Activated T-helper 9 cell treated with anti-CD3 and anti-CD28 coated beads, Interleukin-2, amount 50 U/mL, for 16 hours (primary cell): ENCODE results near the gene TRIML1.

Source experiments
- DNase-seq: peaks from one replicate; pipeline ENCODE4 v3.0.0-alpha.2; 2020; ENCODE audit warnings: low read depth

The TRIML1 gene

GRCh38 chr4:188139141-188139540 is at the start of gene TRIML1:
TRIML1 (plus strand) TSS chr4:188139441; CDS start chr4:188139559, 118 bp downstream.
- no peak for DNase-seq

GRCh38 chr4:188092824-188093223 is 46.4 kb upstream of the TRIML1 start:
- DNase-seq, result no peak

GRCh38 chr4:188106454-188106853 is 32.8 kb upstream of the TRIML1 start:
- DNase-seq, result no peak

- DNase-seq, result no peak
Observed at GRCh38 chr4:188107931-188108843, 31.1 kb upstream of the TRIML1 start.

- DNase-seq, result no peak
Observed at GRCh38 chr4:188109157-188109755, 30.0 kb upstream of the TRIML1 start, which contains the start of gene TRIML2. TRIML2 (minus strand) TSS chr4:188109603; CDS start chr4:188105368, 4,235 bp downstream.

GRCh38 chr4:188110036-188110435 is 29.2 kb upstream of the TRIML1 start:
- no peak for DNase-seq

GRCh38 chr4:188110741-188111471 is 28.3 kb upstream of the TRIML1 start:
- no peak for DNase-seq

GRCh38 chr4:188111955-188112354 is 27.3 kb upstream of the TRIML1 start:
- DNase-seq, result no peak

GRCh38 chr4:188113156-188113555 is 26.1 kb upstream of the TRIML1 start:
- DNase-seq, result no peak

GRCh38 chr4:188117631-188118324 is 21.5 kb upstream of the TRIML1 start:
- DNase-seq, result no peak

GRCh38 chr4:188121530-188121929 is 17.7 kb upstream of the TRIML1 start:
- DNase-seq, result no peak

- DNase-seq, result no peak
Observed at GRCh38 chr4:188127214-188127874, 11.9 kb upstream of the TRIML1 start.

- DNase-seq, result no peak
Observed at GRCh38 chr4:188130355-188130754, 8.9 kb upstream of the TRIML1 start.

GRCh38 chr4:188132232-188132631 is 7.0 kb upstream of the TRIML1 start:
- no peak for DNase-seq

- DNase-seq, result no peak
Observed at GRCh38 chr4:188138227-188138626, 1.0 kb upstream of the TRIML1 start.

GRCh38 chr4:188139671-188140070 is 430 bp downstream of the TRIML1 start:
- DNase-seq, result no peak

GRCh38 chr4:188143731-188144130 is 4.5 kb downstream of the TRIML1 start:
- DNase-seq, result no peak

- no peak for DNase-seq
Observed at GRCh38 chr4:188145601-188146000, 6.4 kb downstream of the TRIML1 start.

- no peak for DNase-seq
Observed at GRCh38 chr4:188146618-188147017, 7.4 kb downstream of the TRIML1 start.

GRCh38 chr4:188147176-188147575 is 7.9 kb downstream of the TRIML1 start:
- DNase-seq, result no peak

GRCh38 chr4:188147776-188148175 is 8.5 kb downstream of the TRIML1 start:
- DNase-seq, result no peak
